ENCODE data around the gene GFI1. TPM values are rescaled to one million over a fixed set of nuclear protein-coding genes. Genes with fewer than 3 reads are reported as not detected.

GFI1 gene
- total and polyA plus RNA-seq, 2 of the 8 experiments (the other 6 are each of a cell fraction or from before 2014, with no cell fraction given) = 0.08 to 0.17 TPM

DNA sequence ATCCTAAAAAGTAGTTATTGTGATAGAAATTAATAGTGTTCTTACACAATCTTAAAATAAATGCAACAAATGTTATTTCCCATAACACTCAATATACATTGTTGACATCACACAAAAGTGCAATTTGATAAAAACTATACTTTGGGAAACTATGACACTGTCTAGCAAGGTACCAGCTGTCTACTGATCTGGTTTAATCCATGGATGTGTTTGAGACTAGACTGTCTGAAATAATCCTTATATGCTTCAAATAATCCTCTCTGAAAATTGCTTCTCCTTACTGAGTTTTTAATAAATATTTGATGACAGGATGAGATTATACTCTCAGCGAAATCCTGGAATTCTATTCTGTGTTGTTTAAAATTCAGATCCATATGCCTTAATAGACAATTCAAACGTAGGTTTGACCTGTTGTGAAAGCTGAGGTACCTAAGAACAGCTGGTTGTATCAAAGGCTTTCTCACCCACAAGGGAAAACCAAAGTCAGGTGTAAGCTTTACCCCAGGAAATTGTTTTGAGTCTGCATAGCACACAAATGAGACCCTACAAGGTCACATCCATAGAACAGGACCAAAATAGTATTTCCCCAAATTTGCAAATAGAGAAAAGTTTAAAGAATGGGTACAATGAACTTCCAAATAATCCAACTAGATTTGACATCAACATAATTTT lies 8.8 kb upstream of the GFI1 start:
- H4K5ac ChIP-seq (ENCODE audit: insufficient read length, low read depth, low read length) = no peak overlapping the region
- ChIA-PET POLR2A (ENCODE audit: partially characterized antibody) (no interaction called here), CTCF (ENCODE audit: partially characterized antibody) (no interaction called here)
- H3K27me3 ChIP-seq (replicated peaks in 1 of 4; ENCODE audit: control insufficient read depth in 3 of 4, extremely low read depth in 1 of 4, insufficient read depth in 3 of 4, low read length in 3 of 4) = no peaks in the 10 kb centered on the region
- no peak overlapping the region for H3K18ac ChIP-seq (ENCODE audit: extremely low read depth, low read length)
- H4K20me1 ChIP-seq (replicated peaks in 1 of 2; ENCODE audit: control insufficient read depth in 1 of 2, insufficient read depth in 2 of 2, low read length in 2 of 2) = no peaks in the 10 kb centered on the region
- no peaks in the 10 kb centered on the region for H3K9me3 ChIP-seq (ENCODE audit: insufficient read depth in 2 of 2, low read depth in 1 of 2, low read length in 1 of 2)
- H2BK15ac ChIP-seq (ENCODE audit: low read length) = no peak overlapping the region
- no peak overlapping the region for H3K27ac ChIP-seq (ENCODE audit: low read depth, low read length)
- no peak overlapping the region for H3K56ac ChIP-seq (replicated peaks; ENCODE audit: insufficient read length, low read depth, low read length)
- H2BK12ac ChIP-seq (ENCODE audit: low read depth, low read length) = no peak overlapping the region
- WGBS, 2 experiments (ENCODE audit: extremely low coverage in 1 of 2, insufficient coverage in 1 of 2, insufficient read length in 1 of 2, insufficient replicate concordance in 2 of 2, low coverage in 1 of 2, low lambda C conversion rate in 2 of 2, missing lambda C conversion rate in 1 of 2) = 89% methylated on average over 2 of the region's 2 CpGs; no CpG with 5 or more reads in 1 of the 2 experiments
- no peaks in the 10 kb centered on the region for H3K36me3 ChIP-seq (ENCODE audit: control insufficient read depth in 2 of 4, insufficient read depth in 4 of 4, low read length in 3 of 4)
- no peak overlapping the region for H3K4me3 ChIP-seq (ENCODE audit: extremely low read depth in 1 of 4, insufficient read depth in 2 of 4, low read depth in 3 of 4, low read length in 4 of 4)
- TF ChIP-seq POLR2A (IDR thresholded peaks at IDR 0.05; ENCODE audit: control extremely low read depth in 1 of 2, low read depth in 2 of 2, low read length in 2 of 2) (no peak), KDM4A (IDR thresholded peaks at IDR 0.05; ENCODE audit: low read depth, low read length, severe bottlenecking) (no peak), ZNF274 (IDR thresholded peaks at IDR 0.05; ENCODE audit: borderline replicate concordance, extremely low read depth, low read length) (no peak), BCL11A (IDR thresholded peaks at IDR 0.05; ENCODE audit: low read depth in 2 of 2, low read length in 2 of 2) (no peak)
- H2AK5ac ChIP-seq (ENCODE audit: low read depth, low read length) = no peak overlapping the region
- no peak for FAIRE-seq
- no peak overlapping the region for H3K9ac ChIP-seq (replicated peaks in 1 of 4; ENCODE audit: extremely low read depth in 1 of 4, low read depth in 3 of 4, low read length in 3 of 4)
- no peaks in the 10 kb centered on the region for H3K23me2 ChIP-seq (ENCODE audit: low read depth, low read length)
- no peak overlapping the region for H2AFZ ChIP-seq (ENCODE audit: low read length)
- H3K79me1 ChIP-seq (ENCODE audit: low read depth, low read length) = no peaks in the 10 kb centered on the region
- H4K8ac ChIP-seq (ENCODE audit: extremely low read depth, insufficient read depth, low read length) = no peak overlapping the region
- H2BK20ac ChIP-seq (ENCODE audit: low read length) = no peak overlapping the region
- H3K4ac ChIP-seq (replicated peaks; ENCODE audit: insufficient read length, low read depth, low read length) = no peak overlapping the region
- no peak for DNase-seq (ENCODE audit: low read depth in 1 of 2, low spot score in 2 of 2)
- H3K4me2 ChIP-seq (ENCODE audit: insufficient read depth in 1 of 2, low read depth in 2 of 2, low read length in 2 of 2) = no peak overlapping the region
- no peaks in the 10 kb centered on the region for H3K79me2 ChIP-seq (ENCODE audit: control insufficient read depth in 1 of 2, insufficient read depth in 2 of 2, low read length in 2 of 2)
- H3K14ac ChIP-seq (ENCODE audit: insufficient read length) = no peak overlapping the region
- no peak overlapping the region for H2BK120ac ChIP-seq (replicated peaks; ENCODE audit: low read depth, low read length)
- H4K91ac ChIP-seq (replicated peaks; ENCODE audit: insufficient read length, low read length) = no peak overlapping the region
- no peak overlapping the region for H2BK5ac ChIP-seq (ENCODE audit: low read depth, low read length)
- H3K23ac ChIP-seq (ENCODE audit: insufficient read length) = no peak overlapping the region
- H3K4me1 ChIP-seq (replicated peaks in 1 of 4; ENCODE audit: control insufficient read depth in 3 of 4, insufficient read depth in 4 of 4, low read length in 3 of 4) = no peaks in the 10 kb centered on the region

All from H1 (cell line).